OCI-LY1 (cell line): ENCODE measurements around the gene ESRRA.
A peak's percentile ranks its signal among the peaks of the same experiment; 100 is the strongest.

Experiments used
- H2AFZ ChIP-seq: fragments of 200-600 bp; sonication (generic), shearing (Covaris generic); 2 replicates; pipeline ENCODE4 v1.6.0; 2014; ENCODE audit warnings: antibody characterized with exemption, mild to moderate bottlenecking, low read length
- H3F3A ChIP-seq: fragments of 200-600 bp; sonication (generic), shearing (Covaris generic); 2 replicates; pipeline ENCODE4 v1.6.0; 2014; ENCODE audit warnings: mild to moderate bottlenecking, antibody characterized with exemption, low read length, moderate library complexity; ENCODE audit not compliant: insufficient read depth
- H3K27ac ChIP-seq: fragments of 200-600 bp; sonication (generic); 2 replicates; pipeline ENCODE4 v1.5.1; 2014; ENCODE audit warnings: low read length, mixed run types, mild to moderate bottlenecking, low read depth; ENCODE audit not compliant: poor library complexity, severe bottlenecking
- H3K27me3 ChIP-seq: fragments of 200-600 bp; sonication (generic); 2 replicates; pipeline ENCODE4 v1.6.0; 2014; ENCODE audit warnings: antibody characterized with exemption, mild to moderate bottlenecking, low read length, moderate library complexity; ENCODE audit not compliant: insufficient read depth
- H3K36me3 ChIP-seq: fragments of 200-600 bp; sonication (generic); 2 replicates; pipeline ENCODE4 v1.6.1; 2014; ENCODE audit warnings: mild to moderate bottlenecking, antibody characterized with exemption, low read length, moderate library complexity, mixed read lengths; ENCODE audit not compliant: insufficient read depth
- H3K4me1 ChIP-seq: fragments of 200-600 bp; sonication (generic); 2 replicates; pipeline ENCODE4 v1.5.1; 2014; ENCODE audit warnings: mild to moderate bottlenecking, low read length, moderate library complexity; ENCODE audit not compliant: insufficient read depth, severe bottlenecking
- H3K4me2 ChIP-seq: fragments of 200-600 bp; sonication (generic), shearing (Covaris generic); 2 replicates; pipeline ENCODE4 v1.6.1; 2014; ENCODE audit warnings: low read length
- H3K4me3 ChIP-seq: fragments of 200-600 bp; sonication (generic); 2 replicates; pipeline ENCODE4 v1.5.1; 2014; ENCODE audit warnings: low read length, low read depth, mild to moderate bottlenecking, mixed read lengths; ENCODE audit not compliant: poor library complexity, severe bottlenecking
- H3K79me2 ChIP-seq: fragments of 200-600 bp; shearing (Covaris generic); 2 replicates; pipeline ENCODE4 v1.6.1; 2016; ENCODE audit warnings: mixed run types, low read length, mixed read lengths; ENCODE audit not compliant: insufficient read depth
- H3K9ac ChIP-seq: fragments of 200-600 bp; sonication (generic), shearing (Covaris generic); 2 replicates; pipeline ENCODE4 v1.6.1; 2014; ENCODE audit warnings: mild to moderate bottlenecking, low read length, mixed read lengths
- H3K9me2 ChIP-seq: fragments of 200-600 bp; sonication (generic), shearing (Covaris generic); 2 replicates; pipeline ENCODE4 v1.6.1; 2014; ENCODE audit warnings: low read depth, mild to moderate bottlenecking, low read length, mixed read lengths
- H3K9me3 ChIP-seq: fragments of 200-600 bp; shearing (Covaris generic); 2 replicates; pipeline ENCODE4 v1.6.1; 2014; ENCODE audit warnings: low read length, mixed read lengths
- H4K20me1 ChIP-seq: fragments of 200-600 bp; sonication (generic), shearing (Covaris generic); 2 replicates; pipeline ENCODE4 v1.6.0; 2016; ENCODE audit warnings: mild to moderate bottlenecking, low read length; ENCODE audit not compliant: insufficient read depth
- CTCF ChIP-seq: fragments of 200-600 bp; sonication (generic), shearing (Covaris generic); IDR thresholded peaks from 2 replicates; pipeline ENCODE4 v1.5.1; 2017; ENCODE audit warnings: mild to moderate bottlenecking, antibody characterized with exemption, low read length, moderate library complexity, mixed read lengths
- EZH2 ChIP-seq: fragments of 200-600 bp; sonication (generic), shearing (Covaris generic); IDR thresholded peaks from 2 replicates; pipeline ENCODE4 v1.8.0; 2017; ENCODE audit warnings: borderline replicate concordance, mixed run types, mild to moderate bottlenecking, antibody characterized with exemption, low read length, moderate library complexity, mixed read lengths

Gene ESRRA

GRCh38 chr11:64357446-64357845 is 52.1 kb downstream of the ESRRA start:
- Histone ChIP-seq H3K4me3 (no peak overlapping the region), H2AFZ (no peak overlapping the region), H3K9ac (no peak overlapping the region), H3K79me2 (no peaks in the 10 kb centered on the region), H3K4me2 (no peak overlapping the region), H3K9me2 (no peaks in the 10 kb centered on the region), H3K9me3 (no peaks in the 10 kb centered on the region), H3K4me1 (peaks cover 26% of the 10 kb centered on the region), H4K20me1 (no peaks in the 10 kb centered on the region), H3K27me3 (no peaks in the 10 kb centered on the region), H3K36me3 (peaks cover 37% of the 10 kb centered on the region; the same call in 1 of the 2 replicates), H3K27ac (no peak overlapping the region), H3F3A (no peaks in the 10 kb centered on the region)
- TF ChIP-seq EZH2 (no peak), CTCF (no peak)

GRCh38 chr11:64357904-64358535 is 52.7 kb downstream of the ESRRA start:
- Histone ChIP-seq H3K9me3 (no peaks in the 10 kb centered on the region), H4K20me1 (no peaks in the 10 kb centered on the region), H2AFZ (no peak overlapping the region), H3K4me2 (peak overlapping the region; percentile 88), H3K4me3 (peak overlapping the region; percentile 71), H3K4me1 (peaks cover 26% of the 10 kb centered on the region), H3K79me2 (no peaks in the 10 kb centered on the region), H3K27ac (peak overlapping the region; percentile 36), H3K9me2 (no peaks in the 10 kb centered on the region), H3K9ac (peak overlapping the region; percentile 80; the same call in 1 of the 2 replicates), H3K36me3 (peaks cover 36% of the 10 kb centered on the region; the same call in 1 of the 2 replicates), H3F3A (no peaks in the 10 kb centered on the region), H3K27me3 (no peaks in the 10 kb centered on the region)
- TF ChIP-seq EZH2 (no peak), CTCF (no peak)

GRCh38 chr11:64358536-64358906 is 53.2 kb downstream of the ESRRA start:
- Histone ChIP-seq H3K27ac (peak overlapping the region; percentile 36), H3K9me2 (no peaks in the 10 kb centered on the region), H2AFZ (no peak overlapping the region), H3K4me3 (peak overlapping the region; percentile 71), H3K27me3 (no peaks in the 10 kb centered on the region), H3K79me2 (no peaks in the 10 kb centered on the region), H4K20me1 (no peaks in the 10 kb centered on the region), H3K9ac (peak overlapping the region; percentile 80), H3K9me3 (no peaks in the 10 kb centered on the region), H3K4me2 (peak overlapping the region; percentile 88), H3F3A (no peaks in the 10 kb centered on the region), H3K4me1 (peaks cover 26% of the 10 kb centered on the region), H3K36me3 (peaks cover 37% of the 10 kb centered on the region; the same call in 1 of the 2 replicates)
- no peak for TF ChIP-seq EZH2
